HG03064 (cell line): ENCODE measurements around the gene MOV10.
"Not testable (repeated sequence)": the region's sequence is repeated elsewhere in the genome, so short reads cannot be mapped to it uniquely, and the experiment has no call there.

Experiments
- ATAC-seq: cut with Tn5 transposase; IDR thresholded peaks from one replicate; pipeline ENCODE4 v1.9.1; 2021; ENCODE audit warnings: low read depth; ENCODE audit not compliant: unreplicated experiment

MOV10 gene

DNA sequence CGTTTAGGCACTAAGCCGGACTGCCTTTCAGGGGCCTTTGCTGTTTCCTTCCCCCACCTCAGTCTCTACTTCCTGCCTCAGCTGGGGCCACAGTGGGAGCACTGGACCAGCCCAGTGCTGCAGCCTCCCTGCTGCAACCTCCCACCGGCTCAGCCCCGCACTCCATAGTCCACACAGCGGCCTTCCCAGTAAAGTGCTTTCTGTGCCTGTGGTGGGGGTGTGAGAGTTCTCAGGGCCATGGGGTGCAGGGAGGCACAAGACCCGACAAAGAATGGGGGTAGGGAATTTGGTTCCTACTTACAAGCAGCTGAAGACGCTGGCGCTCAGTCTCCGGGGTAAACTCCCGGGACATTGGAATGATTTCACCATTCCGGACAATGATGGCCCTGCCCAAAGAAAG lies 37.2 kb downstream of the MOV10 start:
- ATAC-seq = no peak

- no peak for ATAC-seq
These were observed 37.7 kb downstream of the MOV10 start for GRCh38 chr1:112712191-112712590.

DNA sequence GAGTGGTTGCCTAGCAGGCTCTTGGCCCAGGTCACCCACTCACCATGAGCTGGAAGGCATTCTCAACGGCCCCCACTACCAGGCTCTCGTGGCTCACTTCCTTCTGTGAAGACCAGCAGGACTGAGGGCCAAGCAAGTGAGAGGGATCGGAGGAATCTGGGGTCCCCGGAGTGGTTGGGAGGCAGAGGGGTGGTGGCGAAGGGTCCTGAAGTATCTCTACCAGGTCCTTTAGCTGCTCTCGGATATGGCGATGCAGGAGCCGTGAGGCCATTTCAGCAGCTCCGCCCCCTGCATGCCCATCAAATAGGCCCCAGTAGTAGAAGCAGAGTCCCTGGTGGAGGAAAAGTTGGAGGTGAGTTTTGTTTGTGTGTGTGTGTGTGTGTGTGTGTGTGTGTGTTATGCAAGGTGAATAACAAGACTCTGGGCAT lies 38.3 kb downstream of the MOV10 start:
- ATAC-seq = no peak

- ATAC-seq = no peak
These were observed 39.2 kb downstream of the MOV10 start for GRCh38 chr1:112713466-112714312.

GRCh38 chr1:112714313-112715263 lies 40.1 kb downstream of the MOV10 start:
- peak; percentile 1 for ATAC-seq

DNA sequence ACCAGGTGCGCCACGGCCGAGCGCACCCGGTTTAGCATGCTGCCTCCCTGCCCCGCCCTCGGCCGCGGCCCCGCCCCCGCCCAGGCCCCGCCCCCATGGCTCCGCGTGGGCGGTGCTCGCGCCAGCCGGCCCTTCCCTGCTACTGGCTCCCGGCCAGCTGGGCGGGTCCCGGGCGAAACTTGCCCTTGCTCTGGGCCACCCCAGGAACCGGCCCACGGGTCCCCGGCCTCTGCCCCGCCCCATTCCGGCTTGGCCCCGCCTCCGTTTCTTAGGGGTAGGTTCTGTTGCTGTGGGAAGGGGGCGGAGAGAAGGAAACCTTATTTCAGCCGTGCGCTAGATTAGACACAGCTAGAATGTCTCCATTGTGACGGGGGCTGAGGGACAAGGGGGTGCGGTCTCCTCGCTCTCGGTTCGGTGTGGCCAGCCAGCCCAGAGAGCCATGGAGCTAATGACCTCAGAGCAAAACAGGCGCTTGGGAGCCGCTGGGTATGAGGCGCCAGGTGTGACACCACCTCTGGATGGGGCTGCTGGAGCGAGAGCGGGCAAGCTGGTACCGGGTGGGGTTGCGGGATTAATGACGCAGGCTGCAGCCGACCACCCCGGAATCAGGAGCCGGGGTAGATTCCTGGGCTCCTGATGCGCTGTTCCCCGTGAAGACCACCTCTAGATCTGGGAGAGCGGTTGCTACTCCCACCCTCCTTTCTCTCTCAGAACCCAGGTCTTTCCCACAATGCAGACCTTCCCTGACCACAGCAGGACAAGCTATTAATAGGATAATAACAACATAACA lies 41.0 kb downstream of the MOV10 start, which contains the start of gene PPM1J:
PPM1J (minus strand) TSS at position 69 of the 790 bp plus-strand sequence; CDS start at position 38, 31 bp downstream.
- ATAC-seq = peak; percentile 64

DNA sequence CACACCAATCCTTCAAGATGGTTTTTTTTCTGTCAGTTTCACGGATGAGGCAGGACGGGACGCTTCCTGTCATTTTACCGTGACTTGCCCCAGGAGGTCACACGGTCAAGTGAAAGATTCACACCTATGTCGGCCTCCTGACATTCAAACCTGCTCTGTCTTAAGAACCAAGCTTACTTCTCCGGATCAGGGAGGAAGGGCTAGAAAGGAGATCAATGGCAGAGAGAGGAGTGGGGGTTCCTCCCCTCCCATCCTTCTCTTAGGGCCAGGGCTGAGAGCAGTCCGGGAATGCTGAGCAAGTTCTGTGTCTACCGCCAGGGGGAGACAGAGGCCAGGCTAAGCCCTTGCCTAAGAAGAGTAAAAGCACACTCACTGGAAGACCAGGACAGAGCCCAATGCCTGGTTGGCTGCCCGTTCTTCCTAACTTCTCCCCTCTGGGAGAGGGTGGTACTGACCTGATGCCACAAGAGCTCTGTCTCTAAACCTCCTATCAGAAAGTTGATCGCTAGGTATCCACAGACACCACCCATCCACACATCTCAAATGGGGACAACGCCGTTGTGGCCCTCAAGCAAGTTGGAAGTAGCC lies 41.8 kb downstream of the MOV10 start:
- no peak for ATAC-seq

DNA sequence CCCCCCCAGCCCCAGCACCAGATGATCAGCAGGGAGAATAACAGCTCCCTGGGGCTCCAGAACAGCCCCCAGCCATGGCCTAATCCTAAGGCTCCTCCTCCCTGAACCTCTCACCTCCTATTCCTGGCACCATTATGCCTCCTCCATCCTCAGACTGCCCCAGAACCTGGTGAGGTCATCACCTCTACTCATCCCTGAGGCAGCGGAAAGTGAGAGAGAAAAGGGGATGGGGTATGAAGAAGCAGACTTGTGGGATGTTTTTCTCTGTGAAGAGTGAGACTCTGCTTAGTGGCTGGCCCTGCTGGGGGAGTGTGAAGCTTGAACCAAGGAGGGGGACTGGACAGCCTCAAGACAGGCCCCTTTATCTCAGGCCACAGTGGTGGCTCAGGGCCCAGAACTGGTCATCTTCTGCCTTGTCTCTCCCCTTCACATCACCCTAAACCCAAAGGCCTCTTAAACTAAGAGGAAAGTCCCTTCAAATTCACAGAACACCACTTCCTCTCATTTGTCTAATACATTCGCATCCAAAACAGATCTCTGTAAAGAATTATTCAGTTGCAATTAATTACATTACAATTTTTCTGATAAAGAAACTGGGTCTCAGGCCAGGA lies 42.9 kb downstream of the MOV10 start:
- no peak for ATAC-seq

GRCh38 chr1:112718691-112719418 lies 44.4 kb downstream of the MOV10 start:
- no peak for ATAC-seq

DNA sequence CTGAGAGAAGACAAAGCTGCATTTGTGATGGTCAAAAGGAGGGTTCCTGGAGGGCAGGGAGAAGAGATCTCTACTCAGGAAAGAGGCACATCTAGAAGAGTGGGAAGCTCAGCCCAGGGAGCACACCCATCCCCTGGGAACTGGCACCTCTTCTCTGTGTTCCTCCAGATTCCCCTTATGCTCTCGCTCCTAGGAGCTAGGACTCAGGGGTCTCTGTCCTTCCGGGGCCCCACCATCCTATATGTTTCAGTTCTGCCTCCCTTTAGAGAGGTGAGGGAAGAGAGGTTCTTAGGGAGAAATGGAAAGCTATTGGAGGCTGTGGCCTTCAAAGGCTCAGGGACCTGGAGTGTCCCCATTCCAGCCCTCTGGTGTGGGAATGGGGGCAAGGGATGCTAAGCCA lies 45.2 kb downstream of the MOV10 start:
- no peak for ATAC-seq

GRCh38 chr1:112720800-112721199 lies 46.3 kb downstream of the MOV10 start:
- no peak for ATAC-seq

DNA sequence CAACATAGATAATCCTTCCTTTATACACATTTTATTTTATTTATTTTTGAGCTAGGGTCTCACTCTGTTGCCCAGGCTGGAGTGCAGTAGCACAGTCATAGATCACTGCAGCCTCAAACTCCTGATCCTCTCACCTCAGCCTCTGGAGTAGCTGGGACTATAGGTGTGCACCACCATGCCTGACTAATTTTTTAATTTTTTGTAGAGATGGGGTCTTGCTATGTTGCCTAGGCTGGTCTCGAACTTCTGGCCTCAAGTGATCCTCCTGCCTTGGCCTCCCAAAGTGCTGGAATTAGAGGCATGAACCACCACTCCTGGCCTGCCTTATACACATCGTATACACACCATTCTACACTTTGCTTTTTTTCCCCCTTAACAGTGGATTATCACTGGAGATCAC lies 46.8 kb downstream of the MOV10 start:
- ATAC-seq = not testable (repeated sequence)

GRCh38 chr1:112721966-112722524 lies 47.6 kb downstream of the MOV10 start:
- ATAC-seq = no peak

GRCh38 chr1:112722601-112723510 lies 48.4 kb downstream of the MOV10 start:
- ATAC-seq = no peak

- ATAC-seq = no peak
These were observed 49.0 kb downstream of the MOV10 start for GRCh38 chr1:112723511-112723839.

GRCh38 chr1:112724240-112724639 lies 49.8 kb downstream of the MOV10 start:
- not testable (repeated sequence) for ATAC-seq

DNA sequence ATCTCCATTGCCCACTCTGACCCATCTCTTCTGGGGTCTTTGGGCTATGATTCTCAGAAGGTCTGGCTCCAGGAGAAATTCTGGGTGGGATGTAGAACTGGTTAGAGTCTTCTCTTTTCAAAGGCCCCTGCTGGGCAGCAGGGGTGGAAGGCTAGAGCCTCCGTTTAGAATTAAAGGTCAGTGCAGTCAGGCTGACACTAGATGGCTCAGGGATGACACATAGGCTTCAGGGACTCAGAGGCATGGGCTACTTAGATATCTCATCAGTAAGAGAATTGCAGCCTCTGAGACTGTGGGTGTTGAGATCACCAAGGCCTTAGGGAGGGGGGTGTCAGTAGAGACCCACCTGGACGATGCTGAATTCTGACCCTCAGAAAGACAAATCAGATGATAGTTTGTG lies 53.3 kb downstream of the MOV10 start:
- ATAC-seq = no peak
